GM12875 (cell line): ENCODE data around the gene RASL12.

Experiments
- H3K4me3 ChIP-seq: one replicate; pipeline ENCODE4 v1.5.1; 2011; ENCODE audit warnings: low read depth, low read length, control low read depth
- CTCF ChIP-seq: IDR thresholded peaks from 2 replicates; pipeline ENCODE4 v1.5.1; 2011; ENCODE audit warnings: low read depth, mild to moderate bottlenecking, control low read depth, inconsistent platforms, low read length, moderate library complexity, borderline replicate concordance; ENCODE audit not compliant: insufficient read depth

RASL12 gene

GRCh38 chr15:65091946-65092770 lies 24.4 kb upstream of the RASL12 start:
- H3K4me3 ChIP-seq, result no peak overlapping the region
- no peak for TF ChIP-seq CTCF

DNA sequence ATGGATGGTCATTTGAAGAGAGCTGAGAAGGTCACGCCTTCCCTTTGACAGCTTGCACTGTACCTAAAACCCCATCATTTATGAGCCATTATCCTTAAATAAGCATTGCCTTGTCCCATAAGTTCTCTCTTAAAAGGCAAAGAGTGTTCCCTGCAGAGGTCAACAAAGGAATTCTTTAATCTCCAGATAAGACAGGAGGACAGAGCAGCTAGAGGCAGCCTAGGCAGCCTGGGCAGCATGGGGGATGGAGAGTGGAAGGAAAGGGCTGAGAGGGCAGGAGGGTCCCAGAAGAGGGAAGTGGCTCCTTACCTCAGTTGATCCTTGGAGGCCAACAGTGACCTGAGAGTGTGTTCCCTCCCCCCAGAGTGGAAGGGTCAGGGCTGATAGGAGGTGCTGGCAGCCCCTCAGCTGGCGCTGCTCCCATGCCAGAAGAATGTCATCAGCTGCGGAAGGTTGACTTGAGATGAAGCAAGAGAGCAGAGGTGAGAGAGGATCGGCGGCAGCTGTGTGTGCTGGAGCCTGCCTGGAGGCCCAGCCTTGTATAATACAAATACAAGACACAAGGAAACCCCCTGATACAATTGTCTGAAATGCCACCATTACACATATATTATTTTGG lies 21.5 kb upstream of the RASL12 start:
- H3K4me3 ChIP-seq, result no peak overlapping the region
- TF ChIP-seq CTCF, result no peak

GRCh38 chr15:65088643-65089021 lies 20.8 kb upstream of the RASL12 start:
- H3K4me3 ChIP-seq, result no peak overlapping the region
- TF ChIP-seq CTCF, result no peak

- no peak for TF ChIP-seq CTCF
Measured at GRCh38 chr15:65087873-65088642, 20.3 kb upstream of the RASL12 start.

DNA sequence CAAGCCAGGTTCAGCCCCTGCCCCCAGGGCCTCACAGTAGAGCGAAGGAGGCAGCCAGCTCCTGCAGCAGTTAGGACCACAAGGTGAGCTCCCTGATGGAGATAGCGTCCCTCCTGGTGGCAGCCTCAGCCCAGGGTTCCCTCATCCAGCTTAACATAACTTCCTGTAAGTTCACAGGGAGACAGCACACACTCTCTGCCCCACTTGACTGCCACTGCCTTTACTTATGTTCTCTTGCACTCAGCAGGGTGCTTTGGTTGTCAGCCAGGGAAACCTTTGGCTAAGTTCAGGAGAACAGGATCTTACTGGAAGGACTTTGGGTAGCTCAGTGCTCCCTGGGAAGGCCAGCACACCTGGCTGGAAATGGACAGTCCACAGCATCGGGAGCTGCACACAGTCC lies 19.6 kb upstream of the RASL12 start:
- no peak for TF ChIP-seq CTCF

More at GRCh38 chr15:65087873-65088642, 20.3 kb upstream of the RASL12 start:
- no peak overlapping the region for H3K4me3 ChIP-seq

GRCh38 chr15:65086680-65087111 lies 18.9 kb upstream of the RASL12 start:
- TF ChIP-seq CTCF, result peak; percentile 28; the same call in 1 of the 2 replicates
- no peak overlapping the region for H3K4me3 ChIP-seq

More for the DNA sequence above, 19.6 kb upstream of the RASL12 start:
- no peak overlapping the region for H3K4me3 ChIP-seq
